ENCODE measurements around the gene EDA.
"Not testable (repeated sequence)": the region's sequence is repeated elsewhere in the genome, so short reads cannot be mapped to it uniquely, and the experiment has no call there.

The EDA gene

GRCh38 chrX:69961365-69962072, 345.6 kb downstream of the EDA start:
- no peak for DNase-seq

DNA sequence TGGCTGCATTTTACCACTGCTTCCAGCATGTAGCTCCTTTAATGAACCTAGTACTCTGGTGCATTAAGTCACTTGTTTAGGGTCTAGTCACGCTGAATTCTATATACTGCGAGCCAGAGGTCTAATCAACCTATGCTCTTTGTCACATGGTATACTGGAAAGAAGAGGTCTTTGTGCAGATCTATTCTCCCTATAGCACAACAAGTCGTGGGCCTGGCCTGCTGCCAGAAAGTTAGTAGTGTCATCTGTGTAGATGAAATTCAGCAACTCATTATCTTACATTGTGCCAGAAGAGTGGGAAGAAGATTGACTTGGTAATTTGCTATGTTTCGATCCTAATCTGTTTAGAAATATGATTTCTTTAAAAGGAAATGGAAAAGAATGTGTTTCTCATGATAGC, 353.0 kb downstream of the EDA start:
- no peak for DNase-seq

DNA sequence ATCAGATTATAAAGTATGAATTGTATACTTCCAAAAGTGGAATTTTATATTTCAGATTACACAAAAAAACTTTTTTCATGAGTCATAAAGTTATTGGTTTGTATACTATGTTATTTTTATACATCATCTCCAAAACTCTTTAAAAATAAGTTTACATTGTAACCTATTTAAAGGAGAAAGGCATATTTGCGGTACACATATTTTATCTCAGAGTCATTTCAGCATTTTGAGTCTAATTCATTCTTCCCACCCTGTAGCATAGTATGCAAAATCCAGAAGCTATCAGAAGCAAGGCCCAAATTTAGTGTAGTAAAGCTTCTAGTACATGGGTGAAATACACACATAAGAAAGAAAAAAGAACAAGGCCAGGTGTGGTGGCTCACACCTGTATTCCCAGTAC, 353.5 kb downstream of the EDA start:
- DNase-seq = no peak

GRCh38 chrX:69987691-69988090, 371.8 kb downstream of the EDA start:
- DNase-seq = no peak

GRCh38 chrX:69988955-69989394, 373.1 kb downstream of the EDA start:
- DNase-seq = no peak

- no peak for DNase-seq
These were observed 375.8 kb downstream of the EDA start for GRCh38 chrX:69991685-69992084.

DNA sequence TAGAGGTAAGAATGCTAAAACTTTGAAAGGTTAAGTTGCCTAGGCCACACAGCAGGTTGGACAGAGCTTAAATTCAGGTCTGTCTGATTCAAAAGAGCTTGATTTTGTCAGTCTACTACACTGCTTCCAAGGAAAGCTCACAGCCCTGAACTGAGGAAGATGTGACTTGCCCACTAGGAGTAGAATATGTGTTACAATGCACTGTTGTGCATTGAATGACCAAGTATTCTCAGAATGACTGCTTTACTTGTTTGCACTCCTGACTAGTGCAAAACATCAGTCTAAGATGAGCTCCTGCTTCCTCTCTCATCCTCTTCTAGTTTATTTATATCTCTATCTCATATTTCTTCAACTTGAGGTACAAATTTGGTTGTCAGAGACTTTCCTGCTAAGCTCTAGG, 377.6 kb downstream of the EDA start:
- no peak for DNase-seq

GRCh38 chrX:69995362-69996112, 379.6 kb downstream of the EDA start:
- DNase-seq = no peak

GRCh38 chrX:69996113-69996468, 380.2 kb downstream of the EDA start:
- no peak for DNase-seq

DNA sequence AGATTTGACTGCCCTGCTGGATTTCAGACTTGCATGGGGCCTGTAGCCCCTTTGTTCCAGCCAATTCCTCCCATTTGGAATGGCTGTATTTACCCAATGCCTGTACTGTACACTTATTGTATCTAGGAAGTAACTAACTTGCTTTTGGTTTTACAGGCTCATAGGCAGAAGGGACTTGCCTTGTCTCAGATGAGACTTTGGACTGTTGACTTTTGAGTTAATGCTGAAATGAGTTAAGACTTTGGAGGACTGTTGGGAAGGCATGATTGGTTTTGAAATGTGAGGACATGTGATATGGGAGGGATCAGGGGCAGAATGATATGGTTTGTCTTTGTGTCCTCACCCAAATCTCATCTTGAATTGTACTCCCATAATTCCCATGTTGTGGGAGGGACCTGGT, 382.4 kb downstream of the EDA start:
- not testable (repeated sequence) for DNase-seq

DNA sequence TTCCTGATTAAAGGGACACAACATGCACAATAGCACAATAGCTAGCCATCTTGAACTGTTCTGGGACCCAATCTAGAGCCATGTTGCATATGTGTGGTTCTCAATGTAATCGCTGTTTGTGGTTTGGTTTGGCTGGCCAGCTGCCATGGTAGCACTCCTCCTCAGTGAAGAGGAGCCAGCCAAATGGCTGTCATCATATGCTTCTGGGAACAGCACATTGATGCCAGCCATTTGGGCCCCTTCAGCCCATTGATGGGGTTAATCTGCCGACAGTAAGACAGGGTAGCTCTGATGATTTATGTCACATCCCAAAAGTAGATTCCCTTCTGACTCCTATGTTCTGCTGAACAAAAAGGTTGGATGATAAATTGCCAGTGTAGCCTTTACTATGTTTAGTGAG, 385.4 kb downstream of the EDA start:
- DNase-seq = no peak

DNA sequence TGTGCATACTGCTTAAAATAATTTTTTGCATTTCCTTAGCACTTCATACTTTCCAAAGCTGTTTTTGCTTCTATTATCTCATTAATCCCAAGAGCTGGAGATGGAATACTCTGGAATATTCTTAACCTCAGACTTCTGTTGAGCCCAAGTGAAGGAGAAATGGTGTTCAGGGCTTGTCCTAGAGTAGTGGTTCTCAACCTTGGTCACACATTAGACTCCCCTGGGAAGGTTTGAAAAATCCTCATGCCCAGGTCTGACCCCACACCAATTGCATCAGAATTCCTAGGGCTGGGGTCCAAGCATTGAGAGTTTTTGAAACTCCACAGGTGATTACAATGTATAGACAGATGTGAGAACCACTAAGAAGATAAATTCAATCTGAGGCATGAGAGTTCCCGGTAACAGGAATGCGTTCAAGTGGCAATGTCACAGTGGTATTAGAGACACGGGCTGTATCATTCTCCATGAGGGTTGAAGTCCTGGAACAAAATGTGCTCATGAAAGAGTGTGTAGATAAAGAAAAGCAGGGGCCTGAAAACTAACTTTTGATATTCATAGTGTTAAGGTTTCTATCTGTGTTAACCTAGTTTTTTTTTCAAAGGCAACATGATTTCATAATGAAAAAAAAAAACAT, 385.9 kb downstream of the EDA start:
- no peak for DNase-seq

DNA sequence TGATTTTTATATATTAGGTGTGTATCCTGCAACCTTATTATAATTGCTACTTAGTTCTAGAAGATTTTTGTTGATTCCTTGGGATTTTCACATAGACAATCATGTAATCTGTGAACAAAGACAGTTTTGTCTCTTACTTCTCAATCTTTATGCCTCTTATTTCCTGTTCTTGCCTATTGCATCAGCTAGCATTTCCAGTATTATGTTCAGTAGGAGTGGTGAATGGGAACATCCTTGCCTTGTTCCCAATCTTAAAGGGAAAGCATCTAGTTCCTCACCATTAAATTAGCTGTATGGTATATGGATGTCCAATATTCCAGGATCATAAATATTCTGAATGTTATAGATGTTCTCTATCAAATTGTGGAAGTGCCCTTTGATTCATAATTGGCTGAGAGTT, 392.0 kb downstream of the EDA start:
- no peak for DNase-seq

DNA sequence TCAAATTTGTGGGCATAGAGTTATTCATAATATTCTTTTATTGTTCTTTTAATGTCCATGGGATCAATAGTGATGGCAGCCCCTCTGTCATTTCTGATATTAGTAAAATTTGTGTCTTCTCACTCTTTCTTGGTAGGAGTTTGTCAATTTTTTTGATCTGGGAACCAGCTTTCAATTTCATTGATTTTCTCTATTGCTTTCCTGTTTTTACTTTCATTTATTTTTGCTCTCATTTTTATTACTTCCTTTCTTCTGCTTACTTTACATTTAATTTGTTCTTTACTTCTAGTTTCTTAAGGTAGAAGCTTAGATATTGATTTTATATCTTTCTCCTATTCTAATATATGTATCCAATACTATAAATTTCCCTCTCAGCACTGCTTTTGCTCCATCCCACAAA, 393.1 kb downstream of the EDA start:
- DNase-seq = no peak

GRCh38 chrX:70009970-70010369, 394.1 kb downstream of the EDA start:
- DNase-seq = no peak

DNA sequence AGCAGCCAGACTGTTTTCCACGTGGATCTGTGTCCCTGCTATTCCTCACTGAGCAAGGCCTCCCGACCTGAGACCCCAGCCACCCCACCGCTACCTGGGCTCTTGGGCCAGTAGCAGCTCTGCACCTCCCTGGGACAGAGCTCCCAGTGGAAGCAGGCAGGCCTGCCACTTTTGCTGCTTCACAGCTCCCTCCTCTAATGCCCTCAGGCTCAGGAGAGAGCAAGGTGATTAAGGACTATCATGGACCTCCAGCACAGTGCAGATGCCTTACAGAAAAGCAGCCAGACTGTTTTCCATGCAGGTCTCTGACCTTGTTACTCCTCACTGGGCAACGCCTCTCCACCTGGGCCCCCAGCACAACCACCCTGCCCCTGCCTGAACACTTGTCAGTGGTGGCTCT, 396.8 kb downstream of the EDA start:
- DNase-seq = no peak

- no peak for DNase-seq
These were observed 397.8 kb downstream of the EDA start for GRCh38 chrX:70013466-70014381.

- DNase-seq = no peak
These were observed 400.6 kb downstream of the EDA start for GRCh38 chrX:70016513-70016912.

DNA sequence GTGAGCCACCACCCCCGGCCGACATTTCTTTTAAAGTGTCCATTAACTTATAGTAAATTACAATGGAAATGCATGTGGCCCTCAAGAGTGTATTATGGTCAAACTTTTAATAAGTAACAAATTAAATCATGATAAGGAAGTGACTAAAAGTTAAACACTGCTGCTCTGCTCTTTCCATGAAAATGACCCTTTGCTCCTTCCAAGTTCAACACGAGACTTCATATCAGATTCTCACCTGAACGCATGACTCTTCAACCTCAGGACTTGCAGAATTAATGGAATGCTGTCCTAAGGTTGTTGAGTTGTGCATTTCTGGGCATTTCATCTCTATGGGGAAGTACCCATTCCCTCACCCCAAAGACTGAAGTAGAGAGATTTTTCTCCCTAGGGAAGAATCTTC, 406.7 kb downstream of the EDA start:
- no peak for DNase-seq

DNA sequence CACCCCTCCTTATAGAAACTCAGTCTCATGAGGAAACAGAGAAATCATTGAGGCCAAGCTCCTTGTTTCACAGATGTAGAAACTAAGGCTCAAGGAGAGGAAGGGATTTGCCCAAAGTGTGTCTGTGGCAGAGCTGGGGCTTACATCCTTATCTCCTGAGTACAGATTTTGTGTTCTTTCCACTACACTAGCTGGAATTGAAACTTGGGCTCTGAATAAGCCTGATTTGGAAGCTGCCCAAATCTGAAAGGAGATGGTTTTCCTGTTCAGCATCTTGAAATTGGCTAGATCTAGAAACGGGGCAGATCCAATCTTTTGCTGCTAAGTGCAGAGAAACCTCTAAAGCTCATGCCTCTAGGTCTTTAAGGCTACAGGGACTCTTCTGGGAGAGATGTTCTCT, 409.6 kb downstream of the EDA start:
- no peak for DNase-seq

DNA sequence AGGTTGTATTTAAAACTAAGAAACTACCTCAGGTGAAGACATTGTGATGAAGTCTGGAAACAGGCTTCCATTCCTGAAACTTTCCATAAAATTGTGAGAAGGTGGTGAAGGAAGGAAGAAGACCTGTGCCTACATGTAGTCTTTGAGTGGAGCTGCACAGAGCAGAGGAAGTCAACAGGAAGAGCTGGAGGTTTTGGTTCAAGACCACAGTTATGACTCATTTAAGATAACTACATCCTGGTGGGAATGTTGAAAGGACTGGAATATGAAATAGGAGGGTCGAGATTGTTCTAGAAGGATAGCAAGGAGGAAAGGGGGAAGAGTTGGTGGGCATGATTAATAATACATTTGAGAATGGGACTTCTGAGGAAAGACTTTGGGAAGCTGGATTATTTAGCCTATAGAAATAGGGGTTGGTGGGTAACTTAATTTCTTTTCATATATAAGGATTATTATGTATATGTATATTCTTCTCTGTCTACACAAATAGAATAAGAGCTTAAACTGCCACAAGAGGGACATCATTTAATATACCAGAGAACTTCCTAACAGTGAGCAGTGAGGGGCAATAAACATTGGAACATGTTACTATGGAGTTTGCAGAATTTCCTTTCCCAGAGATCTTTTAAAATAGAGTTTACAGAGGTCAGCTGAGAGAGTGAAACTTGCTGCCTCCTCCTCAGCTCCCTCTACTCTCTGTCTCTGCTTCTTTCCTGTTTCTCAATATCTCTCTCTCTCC, 410.4 kb downstream of the EDA start:
- DNase-seq = no peak

GRCh38 chrX:70026851-70027200, 410.9 kb downstream of the EDA start:
- DNase-seq = no peak

DNA sequence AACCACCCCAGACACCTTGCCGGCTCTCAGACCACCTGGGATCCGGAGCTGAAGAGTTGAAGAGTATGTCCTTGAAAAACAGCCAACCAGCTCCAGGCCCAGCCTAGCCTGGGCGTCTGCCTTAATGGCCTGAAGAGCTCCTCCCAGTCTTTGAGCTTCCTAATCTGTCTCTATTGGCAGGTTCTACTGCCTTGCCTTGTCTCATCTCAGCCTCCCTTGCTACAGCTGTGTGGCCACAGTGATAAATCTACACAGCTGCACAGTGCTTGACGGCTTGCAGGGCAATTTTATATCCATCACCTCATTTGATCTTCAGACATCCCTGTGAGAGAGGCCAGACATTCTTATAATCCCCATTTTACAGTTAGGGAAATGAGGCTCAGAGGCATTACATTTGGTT, 413.9 kb downstream of the EDA start:
- DNase-seq = no peak
